Osteoblast (primary cell): Measurements from ENCODE around the gene FBP1. TPM values are rescaled to one million over a fixed set of nuclear protein-coding genes. Genes with fewer than 3 reads are reported as not detected.

ENCODE experiments used
- DNase-seq: peaks from one replicate; pipeline ENCODE4 v3.0.0; 2011; ENCODE audit warnings: low spot score, mixed read lengths; ENCODE audit not compliant: insufficient read length; ENCODE audit errors: missing footprints
- H2AFZ ChIP-seq: 2 replicates; pipeline ENCODE4 v1.6.0; 2011; ENCODE audit warnings: mild to moderate bottlenecking, low read length
- H3K27ac ChIP-seq: 2 replicates; pipeline ENCODE4 v1.5.1; 2011; ENCODE audit warnings: mild to moderate bottlenecking, low read depth, low read length, moderate library complexity
- H3K27me3 ChIP-seq: 2 replicates; pipeline ENCODE4 v1.6.0; 2012; ENCODE audit warnings: mild to moderate bottlenecking, control low read depth, inconsistent platforms, low read length, moderate library complexity; ENCODE audit not compliant: insufficient read depth
- H3K36me3 ChIP-seq: 2 replicates; pipeline ENCODE4 v1.5.1; 2011; ENCODE audit warnings: mild to moderate bottlenecking, low read length, control low read depth, moderate library complexity; ENCODE audit not compliant: insufficient read depth
- H3K4me1 ChIP-seq: 2 replicates; pipeline ENCODE4 v1.5.1; 2011; ENCODE audit warnings: mild to moderate bottlenecking, low read length, control low read depth, moderate library complexity; ENCODE audit not compliant: insufficient read depth
- H3K4me2 ChIP-seq: 2 replicates; pipeline ENCODE4 v1.6.0; 2011; ENCODE audit warnings: mild to moderate bottlenecking, low read length; ENCODE audit not compliant: insufficient read depth
- H3K4me3 ChIP-seq: fragments of 200-600 bp; sonication (generic); 3 replicates; pipeline ENCODE4 v1.5.1; 2012; ENCODE audit warnings: mild to moderate bottlenecking, low read length, inconsistent platforms; ENCODE audit not compliant: insufficient read depth
- H3K79me2 ChIP-seq: 2 replicates; pipeline ENCODE4 v1.6.0; 2012; ENCODE audit warnings: mild to moderate bottlenecking, low read length, control low read depth, inconsistent platforms; ENCODE audit not compliant: insufficient read depth
- H3K9me3 ChIP-seq: 2 replicates; pipeline ENCODE4 v1.5.1; 2011; ENCODE audit warnings: low read depth, low read length, control low read depth
- H4K20me1 ChIP-seq: 2 replicates; pipeline ENCODE4 v1.6.0; 2012; ENCODE audit warnings: mild to moderate bottlenecking, low read length, control low read depth; ENCODE audit not compliant: insufficient read depth
- total RNA-seq: library from RNA; depleted of rRNA; stranded (reverse); fragments of >200 nt; gene quantifications from 2 replicates; pipeline ENCODE4 v1.2.3, GENCODE V29; 2012
- TF ChIP-seq, protein P1 (sequence below): IDR thresholded peaks from 2 replicates; pipeline ENCODE4 v1.5.1; 2011; ENCODE audit warnings: mild to moderate bottlenecking, low read depth, low read length, moderate library complexity; ENCODE audit errors: extremely low read depth

The FBP1 gene
- total RNA-seq, 1 donor = 0.72 TPM

GRCh38 chr9:94676446-94677131 lies 37.3 kb upstream of the FBP1 start:
- H3K27ac ChIP-seq = no peak overlapping the region
- no peak for DNase-seq

DNA sequence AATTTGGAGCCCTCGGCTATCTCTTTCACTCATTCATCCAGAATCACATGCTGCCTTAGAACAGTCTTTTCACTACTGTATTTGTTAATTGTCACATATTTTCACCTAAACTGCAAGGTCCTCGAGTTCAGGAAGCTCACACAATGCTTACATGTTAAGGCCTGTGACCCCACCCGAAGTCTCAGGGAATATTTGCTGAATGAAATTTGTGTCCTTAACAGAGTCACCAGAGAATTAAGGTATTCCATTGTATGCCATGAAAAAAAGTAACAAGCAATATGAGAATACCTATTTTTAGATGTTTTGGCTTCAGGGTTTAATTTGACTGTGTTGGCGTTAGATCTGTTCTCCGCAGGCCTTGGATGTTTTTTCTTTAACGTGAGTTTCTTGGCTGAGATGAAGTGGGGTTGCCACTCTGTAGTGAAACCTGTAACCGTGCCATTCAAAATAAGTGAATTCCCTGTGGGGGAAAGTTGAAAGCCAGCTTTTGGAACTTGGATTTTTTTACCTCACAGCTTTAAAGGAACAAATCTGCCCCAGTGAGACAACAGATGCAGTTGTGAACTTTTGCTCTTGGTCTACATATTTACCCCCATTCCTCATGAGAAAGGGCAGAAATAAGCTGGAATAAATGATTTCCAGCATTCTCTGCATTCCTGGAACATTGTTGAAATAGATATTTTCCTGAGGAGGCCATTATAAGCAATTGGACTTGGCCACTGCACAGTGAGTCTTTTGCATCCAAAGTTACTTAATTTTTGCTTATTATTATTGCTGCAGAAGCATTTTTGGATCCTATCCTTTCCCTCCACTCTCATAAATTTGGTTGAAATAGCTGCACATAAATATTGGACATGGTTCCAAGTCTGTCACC lies 35.9 kb upstream of the FBP1 start:
- Histone ChIP-seq H2AFZ (no peak overlapping the region), H3K9me3 (no peaks in the 10 kb centered on the region), H3K36me3 (no peaks in the 10 kb centered on the region), H3K27ac (peak overlapping the region; percentile 75), H3K4me1 (peaks cover 37% of the 10 kb centered on the region), H3K4me2 (peak overlapping the region; percentile 47), H3K27me3 (no peaks in the 10 kb centered on the region), H3K4me3 (no peak overlapping the region), H4K20me1 (no peaks in the 10 kb centered on the region), H3K79me2 (no peaks in the 10 kb centered on the region)
- peak; percentile 85 for DNase-seq
- TF ChIP-seq, protein P1, sequence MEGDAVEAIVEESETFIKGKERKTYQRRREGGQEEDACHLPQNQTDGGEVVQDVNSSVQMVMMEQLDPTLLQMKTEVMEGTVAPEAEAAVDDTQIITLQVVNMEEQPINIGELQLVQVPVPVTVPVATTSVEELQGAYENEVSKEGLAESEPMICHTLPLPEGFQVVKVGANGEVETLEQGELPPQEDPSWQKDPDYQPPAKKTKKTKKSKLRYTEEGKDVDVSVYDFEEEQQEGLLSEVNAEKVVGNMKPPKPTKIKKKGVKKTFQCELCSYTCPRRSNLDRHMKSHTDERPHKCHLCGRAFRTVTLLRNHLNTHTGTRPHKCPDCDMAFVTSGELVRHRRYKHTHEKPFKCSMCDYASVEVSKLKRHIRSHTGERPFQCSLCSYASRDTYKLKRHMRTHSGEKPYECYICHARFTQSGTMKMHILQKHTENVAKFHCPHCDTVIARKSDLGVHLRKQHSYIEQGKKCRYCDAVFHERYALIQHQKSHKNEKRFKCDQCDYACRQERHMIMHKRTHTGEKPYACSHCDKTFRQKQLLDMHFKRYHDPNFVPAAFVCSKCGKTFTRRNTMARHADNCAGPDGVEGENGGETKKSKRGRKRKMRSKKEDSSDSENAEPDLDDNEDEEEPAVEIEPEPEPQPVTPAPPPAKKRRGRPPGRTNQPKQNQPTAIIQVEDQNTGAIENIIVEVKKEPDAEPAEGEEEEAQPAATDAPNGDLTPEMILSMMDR = no peak

More at GRCh38 chr9:94676446-94677131, 37.3 kb upstream of the FBP1 start:
- H3K36me3 ChIP-seq = no peaks in the 10 kb centered on the region
- TF ChIP-seq, protein P1 = no peak
- peaks cover 38% of the 10 kb centered on the region for H3K4me1 ChIP-seq
- H2AFZ ChIP-seq = no peak overlapping the region
- no peaks in the 10 kb centered on the region for H3K9me3 ChIP-seq
- no peak overlapping the region for H3K4me2 ChIP-seq
- H3K79me2 ChIP-seq = no peaks in the 10 kb centered on the region
- no peaks in the 10 kb centered on the region for H3K27me3 ChIP-seq
- no peak overlapping the region for H3K4me3 ChIP-seq
- H4K20me1 ChIP-seq = no peaks in the 10 kb centered on the region

- no peak overlapping the region for H3K4me3 ChIP-seq
- peaks cover 43% of the 10 kb centered on the region for H3K4me1 ChIP-seq
- H3K36me3 ChIP-seq = no peaks in the 10 kb centered on the region
- peak overlapping the region; percentile 80 for H3K27ac ChIP-seq
- H3K79me2 ChIP-seq = no peaks in the 10 kb centered on the region
- H3K9me3 ChIP-seq = no peaks in the 10 kb centered on the region
- peak overlapping the region; percentile 60 for H2AFZ ChIP-seq
- H3K4me2 ChIP-seq = peak overlapping the region; percentile 41
- no peak for DNase-seq
- H3K27me3 ChIP-seq = no peaks in the 10 kb centered on the region
- H4K20me1 ChIP-seq = no peaks in the 10 kb centered on the region
- TF ChIP-seq, protein P1 = no peak
These were observed 33.6 kb upstream of the FBP1 start for GRCh38 chr9:94672811-94673487.
